Activated B cell treated with CpG ODN at 0.5 μM for 24 hours (primary cell): ENCODE results near the gene SPTLC2. TPM values are rescaled to one million over a fixed set of nuclear protein-coding genes. Genes with fewer than 3 reads are reported as not detected.
"Not testable (repeated sequence)": the region's sequence is repeated elsewhere in the genome, so short reads cannot be mapped to it uniquely, and the experiment has no call there.

Experiments used
- ATAC-seq: fragments of 200-7000 bp; cut with Tn5 transposase; one replicate; pipeline ENCODE4 v1.10.0; 2021; ENCODE audit warnings: low read depth, mild to moderate bottlenecking, moderate library complexity
- CTCF ChIA-PET: fragments of 350-600 bp; sonication (Branson Sonifier 250); formaldehyde crosslinking; loops from one replicate; lab custom pipeline; 2021; ENCODE audit warnings: antibody characterized with exemption; lab: Charles Lee
- POLR2A ChIA-PET: fragments of 350-600 bp; sonication (Branson Sonifier 250); formaldehyde crosslinking; loops from one replicate; lab custom pipeline; 2021; ENCODE audit warnings: antibody characterized with exemption; lab: Charles Lee
- DNase-seq: peaks from one replicate; pipeline ENCODE4 v3.0.0; 2022
- H3K27ac Mint-ChIP-seq: one replicate; pipeline ENCODE4 v1.8.0; 2020; ENCODE audit warnings: mixed read lengths
- H3K27me3 Mint-ChIP-seq: one replicate; pipeline ENCODE4 v1.8.0; 2021; ENCODE audit warnings: mixed read lengths
- H3K36me3 Mint-ChIP-seq: one replicate; pipeline ENCODE4 v1.8.0; 2021; ENCODE audit warnings: low read depth, mixed read lengths
- H3K4me1 Mint-ChIP-seq: one replicate; pipeline ENCODE4 v1.8.0; 2021; ENCODE audit warnings: mixed read lengths
- H3K4me3 Mint-ChIP-seq: one replicate; pipeline ENCODE4 v1.8.0; 2020; ENCODE audit warnings: mild to moderate bottlenecking, mixed read lengths
- H3K9me3 Mint-ChIP-seq: one replicate; pipeline ENCODE4 v1.8.0; 2020; ENCODE audit warnings: mixed read lengths
- CTCF ChIP-seq: fragments of 200-600 bp; IDR thresholded peaks from one replicate; pipeline ENCODE4 v1.8.0; 2022; ENCODE audit warnings: antibody characterized with exemption, mild to moderate bottlenecking
- intact Hi-C: fragments of 100-400 bp; cut with micrococcal nuclease; formaldehyde crosslinking; loops from one replicate; pipeline ENCODE4 v1.15.1; 2024
- total RNA-seq: library from RNA; stranded (reverse); gene quantifications from 2 replicates; pipeline ENCODE4 v1.2.3, GENCODE V29; 2022

Gene SPTLC2
- 34.1 and 43.8 TPM in 2 replicates for total RNA-seq

DNA sequence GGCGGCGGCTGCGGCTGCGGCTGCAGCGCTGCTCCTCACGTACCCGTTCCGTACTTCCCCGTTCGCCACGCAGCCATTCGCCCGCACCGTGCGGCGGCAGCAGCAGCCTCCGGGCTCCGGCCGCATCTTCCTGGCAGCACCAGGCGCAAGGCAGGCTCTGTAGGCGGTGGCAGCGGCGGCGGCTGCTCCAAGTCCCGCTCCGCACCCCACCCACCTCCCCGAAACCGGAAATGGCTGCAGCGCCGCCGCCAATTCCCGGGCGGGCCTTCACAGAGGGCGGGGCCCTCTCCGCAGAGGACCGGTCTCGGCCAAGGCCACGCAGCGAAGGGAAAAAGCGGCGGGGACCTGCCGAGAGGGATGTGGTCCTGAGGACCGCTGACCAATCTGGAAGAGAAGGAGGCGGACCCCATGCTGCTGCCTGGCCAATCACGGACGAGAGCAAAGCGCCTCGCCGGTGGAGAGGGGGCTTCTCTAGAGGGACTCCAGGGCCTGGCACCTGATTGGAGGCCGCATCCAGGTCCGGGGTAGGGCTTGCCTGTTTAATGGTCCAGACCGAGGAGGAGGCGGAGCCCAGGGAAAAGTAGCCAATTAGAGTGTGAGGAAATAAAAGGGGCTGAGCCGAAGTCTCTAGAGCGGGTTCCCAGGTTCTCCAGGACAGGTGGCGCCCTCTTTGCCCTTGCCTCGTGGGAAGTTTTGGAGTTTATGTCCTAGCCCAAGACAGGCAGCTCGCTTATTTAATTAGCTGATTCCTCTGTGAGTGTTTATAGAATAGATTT is at the start of gene SPTLC2:
SPTLC2 (minus strand) TSS at position 184 of the 776 bp plus-strand sequence; CDS start at position 126, 58 bp downstream.
- Mint-ChIP-seq H3K4me1 (peaks cover 42% of the 10 kb centered on the region), H3K27me3 (no peaks in the 10 kb centered on the region), H3K36me3 (peaks cover 17% of the 10 kb centered on the region), H3K27ac (peak within 1 kb of the TSS; percentile 86), H3K9me3 (no peaks in the 10 kb centered on the region), H3K4me3 (peak within 1 kb of the TSS; percentile 95)
- no peak for TF ChIP-seq CTCF
- ChIA-PET POLR2A (interaction anchor here (1.0 to 2.6 kb wide), 2 partner anchors 10 to 23 kb away, joined by 3 to 9 read pairs; no protein-coding TSS in a partner anchor), CTCF (interaction anchor here (1.0 kb wide), 1 partner anchor 13 kb away, joined by 3 read pairs; no protein-coding TSS in a partner anchor)
- intact Hi-C loops = loop anchor here (1.0 to 10.0 kb wide), 9 partner anchors 23 to 572 kb away; partner anchors contain the start of genes ALKBH1, GSTZ1, SAMD15 and SLIRP
- ATAC-seq (peak; percentile 94), DNase-seq (peak; percentile 84)

- intact Hi-C loops = no loop called here
- Mint-ChIP-seq H3K27me3 (no peaks in the 10 kb centered on the region), H3K9me3 (no peaks in the 10 kb centered on the region), H3K4me1 (no peaks in the 10 kb centered on the region), H3K4me3 (no peak overlapping the region), H3K36me3 (peaks cover 1% of the 10 kb centered on the region), H3K27ac (no peak overlapping the region)
- no peak for DNase-seq
- ChIA-PET CTCF (no interaction called here), POLR2A (no interaction called here)
- TF ChIP-seq CTCF = no peak
- no peak for ATAC-seq
Observed at GRCh38 chr14:77663293-77663692, 46.9 kb upstream of the SPTLC2 start.

GRCh38 chr14:77661562-77661961 is 45.1 kb upstream of the SPTLC2 start:
- H3K9me3 Mint-ChIP-seq, CTCF ChIA-PET, DNase-seq, intact Hi-C loops, H3K27me3 Mint-ChIP-seq, ATAC-seq, H3K4me3 Mint-ChIP-seq, POLR2A ChIA-PET, H3K27ac Mint-ChIP-seq, H3K4me1 Mint-ChIP-seq, H3K36me3 Mint-ChIP-seq: not testable (repeated sequence)

DNA sequence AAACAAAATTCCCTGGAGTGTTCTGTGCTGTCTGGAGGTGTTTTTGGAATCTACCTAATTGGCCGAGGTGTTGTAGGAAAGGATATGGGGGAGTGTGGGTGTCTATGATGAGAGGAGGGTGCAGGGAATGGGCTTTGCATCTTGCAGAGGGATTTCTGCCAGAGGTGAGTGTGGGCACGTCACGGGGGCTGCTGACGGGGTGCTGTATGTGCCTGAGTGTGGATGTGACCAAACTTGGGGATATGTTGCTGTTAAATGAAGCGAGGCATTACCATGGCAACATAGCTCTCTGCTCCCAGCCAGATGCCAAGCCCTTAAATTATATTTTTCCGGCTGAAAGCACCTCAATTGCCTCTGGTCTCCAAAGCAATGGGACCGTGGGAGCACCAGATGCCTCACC is 44.3 kb upstream of the SPTLC2 start:
- H3K27ac Mint-ChIP-seq = no peak overlapping the region
- peaks cover 3% of the 10 kb centered on the region for H3K4me1 Mint-ChIP-seq
- POLR2A ChIA-PET = no interaction called here
- peaks cover 1% of the 10 kb centered on the region for H3K36me3 Mint-ChIP-seq
- no peak for DNase-seq
- no peak for ATAC-seq
- intact Hi-C loops = no loop called here
- no peak for TF ChIP-seq CTCF
- H3K9me3 Mint-ChIP-seq = no peaks in the 10 kb centered on the region
- H3K27me3 Mint-ChIP-seq = no peaks in the 10 kb centered on the region
- CTCF ChIA-PET = no interaction called here
- no peak overlapping the region for H3K4me3 Mint-ChIP-seq

DNA sequence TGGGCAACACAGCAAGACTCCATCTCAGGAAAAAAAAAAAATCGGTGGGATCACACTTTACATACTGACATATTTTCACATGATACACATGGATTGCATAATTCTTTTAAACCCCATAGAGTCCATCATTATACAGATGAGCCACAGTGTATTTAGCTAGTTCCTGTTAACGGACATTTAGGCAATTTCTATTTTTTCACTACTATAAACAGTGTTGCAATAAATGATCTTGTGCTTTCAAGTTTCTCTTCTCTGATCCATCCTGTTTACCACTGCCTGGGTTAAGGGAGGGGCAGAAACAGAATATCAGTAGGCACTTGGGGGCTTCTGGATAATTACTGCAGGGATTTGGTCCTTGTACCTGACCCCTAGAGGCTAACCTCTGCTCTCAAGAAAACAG is 43.4 kb upstream of the SPTLC2 start:
- CTCF ChIA-PET = no interaction called here

More for the DNA sequence above, 43.4 kb upstream of the SPTLC2 start:
- no peak for DNase-seq
- H3K9me3 Mint-ChIP-seq = no peaks in the 10 kb centered on the region
- intact Hi-C loops = no loop called here
- no peaks in the 10 kb centered on the region for H3K27me3 Mint-ChIP-seq
- no peak for ATAC-seq
- peaks cover 3% of the 10 kb centered on the region for H3K4me1 Mint-ChIP-seq
- H3K4me3 Mint-ChIP-seq = no peak overlapping the region
- no peak for TF ChIP-seq CTCF
- H3K27ac Mint-ChIP-seq = no peak overlapping the region
- no peaks in the 10 kb centered on the region for H3K36me3 Mint-ChIP-seq
- POLR2A ChIA-PET = no interaction called here
